OCI-LY7 (cell line): ENCODE results near the gene HVCN1. TPM values are rescaled to one million over a fixed set of nuclear protein-coding genes. Genes with fewer than 3 reads are reported as not detected.

Experiments used
- BruUV-seq: library from RNA; stranded (reverse); fragments of 400-500 nt; replicated peaks from 2 replicates; lab custom pipeline; 2021; lab: Mats Ljungman, UMichigan
- CTCF ChIA-PET: fragments of 300-600 bp; sonication (Branson Sonifier 250); formaldehyde crosslinking; loops from one replicate; lab custom pipeline; 2022; ENCODE audit warnings: antibody characterized with exemption; ENCODE audit not compliant: unreplicated experiment; lab: Charles Lee
- POLR2A ChIA-PET: fragments of 300-600 bp; sonication (Branson Sonifier 250); formaldehyde crosslinking; loops from one replicate; lab custom pipeline; 2022; ENCODE audit warnings: antibody characterized with exemption; lab: Charles Lee
- DNase-seq: peaks from one replicate; pipeline ENCODE4 v3.0.0-alpha.2; 2015; ENCODE audit warnings: low spot score
- H2AFZ ChIP-seq: fragments of 200-600 bp; sonication (generic), shearing (Covaris generic); 2 replicates; pipeline ENCODE4 v1.6.1; 2014; ENCODE audit warnings: mild to moderate bottlenecking, antibody characterized with exemption, low read length, moderate library complexity
- H3K27ac ChIP-seq: fragments of 200-600 bp; sonication (generic); 2 replicates; pipeline ENCODE4 v1.5.1; 2014; ENCODE audit warnings: mixed run types, low read depth, mild to moderate bottlenecking, moderate library complexity, low read length, inconsistent platforms; ENCODE audit not compliant: poor library complexity, severe bottlenecking
- H3K36me3 ChIP-seq: fragments of 200-600 bp; sonication (generic); 2 replicates; pipeline ENCODE4 v1.6.1; 2014; ENCODE audit warnings: mild to moderate bottlenecking, antibody characterized with exemption, low read length, moderate library complexity, mixed read lengths; ENCODE audit not compliant: insufficient read depth
- H3K4me1 ChIP-seq: fragments of 200-600 bp; sonication (generic); 2 replicates; pipeline ENCODE4 v1.5.1; 2014; ENCODE audit warnings: mild to moderate bottlenecking, low read length; ENCODE audit not compliant: insufficient read depth, poor library complexity, severe bottlenecking
- H3K4me2 ChIP-seq: fragments of 200-600 bp; sonication (generic); 2 replicates; pipeline ENCODE4 v1.6.1; 2014; ENCODE audit warnings: mild to moderate bottlenecking, low read length
- H3K4me3 ChIP-seq: fragments of 200-600 bp; sonication (generic); 2 replicates; pipeline ENCODE4 v1.5.1; 2014; ENCODE audit warnings: mild to moderate bottlenecking, low read depth, low read length; ENCODE audit not compliant: poor library complexity, severe bottlenecking
- H3K79me2 ChIP-seq: fragments of 200-600 bp; sonication (generic); 2 replicates; pipeline ENCODE4 v1.6.1; 2016; ENCODE audit warnings: low read depth, mild to moderate bottlenecking, low read length, moderate library complexity, mixed read lengths; ENCODE audit not compliant: insufficient read depth
- H3K9me2 ChIP-seq: fragments of 200-600 bp; sonication (generic); 2 replicates; pipeline ENCODE4 v1.6.1; 2016; ENCODE audit warnings: mild to moderate bottlenecking, low read length, mixed read lengths; ENCODE audit not compliant: insufficient read depth
- H3K9me3 ChIP-seq: fragments of 200-600 bp; sonication (generic); 2 replicates; pipeline ENCODE4 v1.6.1; 2014; ENCODE audit warnings: mild to moderate bottlenecking, mixed run types, low read length, mixed read lengths
- H4K20me1 ChIP-seq: fragments of 200-600 bp; sonication (generic); 2 replicates; pipeline ENCODE4 v1.6.1; 2014; ENCODE audit warnings: mild to moderate bottlenecking, antibody characterized with exemption, low read length, moderate library complexity, mixed read lengths; ENCODE audit not compliant: insufficient read depth
- CTCF ChIP-seq: fragments of 200-600 bp; sonication (generic); conservative IDR thresholded peaks from 2 replicates; pipeline ENCODE4 v1.5.1; 2014; ENCODE audit warnings: mild to moderate bottlenecking, antibody characterized with exemption, low read length, moderate library complexity, mixed read lengths
- EZH2phosphoT487 ChIP-seq: fragments of 200-600 bp; sonication (generic); IDR thresholded peaks from 2 replicates; pipeline ENCODE4 v1.6.1; 2018; ENCODE audit warnings: low read depth, borderline replicate concordance, mild to moderate bottlenecking, mixed run types, antibody characterized with exemption, low read length, moderate library complexity, mixed read lengths
- intact Hi-C: fragments of 100-400 bp; cut with micrococcal nuclease; formaldehyde crosslinking; loops from one replicate; pipeline ENCODE4 v1.10.0; 2022; ENCODE audit not compliant: unreplicated experiment
- total RNA-seq, 2 experiments: library from RNA; depleted of rRNA in 1 of 2; stranded (reverse); fragments of >200 nt in 1 of 2; shearing (Covaris generic) in 1 of 2; gene quantifications; 2 replicates each; pipeline ENCODE4 v1.2.3, GENCODE V29; 2014 to 2022

The HVCN1 gene
- total RNA-seq, 2 experiments from 2014 or later, result 4.5 to 9.3 TPM

GRCh38 chr12:110636516-110636915 is 52.4 kb downstream of the HVCN1 start:
- Histone ChIP-seq H3K4me3 (no peak overlapping the region), H3K9me3 (no peaks in the 10 kb centered on the region), H2AFZ (no peak overlapping the region), H3K36me3 (no peaks in the 10 kb centered on the region), H3K9me2 (no peaks in the 10 kb centered on the region), H3K79me2 (no peaks in the 10 kb centered on the region), H3K4me2 (peak overlapping the region; percentile 35), H4K20me1 (no peaks in the 10 kb centered on the region), H3K27ac (no peak overlapping the region), H3K4me1 (peaks cover 74% of the 10 kb centered on the region)
- TF ChIP-seq EZH2phosphoT487 (no peak), CTCF (no peak)
- DNase-seq, result peak; percentile 47
- CTCF ChIA-PET, result no interaction called here
- intact Hi-C loops, result no loop called here
- POLR2A ChIA-PET, result interaction anchor here (0.6 to 2.8 kb wide), 2 partner anchors 9 to 178 kb away, joined by 3 to 16 read pairs; no protein-coding TSS in a partner anchor
- BruUV-seq, result no TSS peak

- no peak for DNase-seq
- Histone ChIP-seq H4K20me1 (no peaks in the 10 kb centered on the region), H3K4me1 (peaks cover 63% of the 10 kb centered on the region), H3K9me3 (no peaks in the 10 kb centered on the region), H3K9me2 (no peaks in the 10 kb centered on the region), H3K27ac (no peak overlapping the region), H3K36me3 (no peaks in the 10 kb centered on the region), H3K4me3 (no peak overlapping the region), H2AFZ (no peak overlapping the region), H3K4me2 (0 out of 2 replicates have a peak overlapping the region, but pooled peaks have one; percentile 7), H3K79me2 (no peaks in the 10 kb centered on the region)
- no TSS peak for BruUV-seq
- ChIA-PET CTCF (no interaction called here), POLR2A (interaction anchor here (1.5 kb wide), 1 partner anchor 29 kb away, joined by 4 read pairs; no protein-coding TSS in a partner anchor)
- no peak for TF ChIP-seq CTCF
- TF ChIP-seq EZH2phosphoT487, result no peak
- intact Hi-C loops, result no loop called here
These were observed 53.9 kb downstream of the HVCN1 start for GRCh38 chr12:110635055-110635454.

GRCh38 chr12:110627500-110628195 is 61.3 kb downstream of the HVCN1 start:
- Histone ChIP-seq H3K79me2 (no peaks in the 10 kb centered on the region), H3K9me3 (no peaks in the 10 kb centered on the region), H3K4me2 (peak overlapping the region; percentile 82), H3K4me3 (peak overlapping the region; percentile 47), H3K36me3 (no peaks in the 10 kb centered on the region), H3K27ac (peak overlapping the region; percentile 71), H2AFZ (peak overlapping the region; percentile 77; the same call in 1 of the 2 replicates), H3K4me1 (peaks cover 48% of the 10 kb centered on the region), H3K9me2 (no peaks in the 10 kb centered on the region), H4K20me1 (no peaks in the 10 kb centered on the region)
- DNase-seq, result peak; percentile 55
- ChIA-PET POLR2A (interaction anchor here (0.6 to 3.3 kb wide), 16 partner anchors 8 to 1438 kb away, joined by 3 to 20 read pairs (median 4); partner anchors contain the start of gene TCTN1), CTCF (no interaction called here)
- BruUV-seq, result no TSS peak
- TF ChIP-seq CTCF (no peak), EZH2phosphoT487 (no peak)
- intact Hi-C loops, result loop anchor here (2.0 to 5.0 kb wide), 2 partner anchors 19 to 115 kb away; partner anchors contain the start of gene PPP1CC
